Neuronal stem cell (in vitro differentiated cells): ENCODE measurements around the gene MORN5.

Experiments used
- DNase-seq: peaks from one replicate; pipeline ENCODE4 v3.0.0-alpha.2; 2013; ENCODE audit warnings: low spot score
- H2AFZ ChIP-seq: one replicate; pipeline ENCODE4 v1.6.1; 2013; ENCODE audit warnings: mild to moderate bottlenecking, low read length, inconsistent platforms
- H2AK5ac ChIP-seq: 2 replicates; pipeline ENCODE4 v1.6.1; 2013; ENCODE audit warnings: low read depth, mild to moderate bottlenecking, inconsistent platforms, low read length, moderate library complexity, mixed read lengths
- H2BK120ac ChIP-seq: 2 replicates; pipeline ENCODE4 v1.6.1; 2013; ENCODE audit warnings: low read depth, mild to moderate bottlenecking, inconsistent platforms, low read length, moderate library complexity, mixed read lengths
- H2BK12ac ChIP-seq: one replicate; pipeline ENCODE4 v1.6.1; 2013; ENCODE audit warnings: low read length, inconsistent platforms
- H2BK15ac ChIP-seq: 2 replicates; pipeline ENCODE4 v1.6.1; 2013; ENCODE audit warnings: mild to moderate bottlenecking, low read length, inconsistent platforms, mixed read lengths
- H2BK5ac ChIP-seq: one replicate; pipeline ENCODE4 v1.6.1; 2013; ENCODE audit warnings: inconsistent platforms, mild to moderate bottlenecking, low read length, moderate library complexity
- H3K14ac ChIP-seq: one replicate; pipeline ENCODE4 v1.6.1; 2013; ENCODE audit warnings: low read length, inconsistent platforms
- H3K18ac ChIP-seq: 2 replicates; pipeline ENCODE4 v1.6.1; 2013; ENCODE audit warnings: low read length, inconsistent platforms
- H3K23ac ChIP-seq: 2 replicates; pipeline ENCODE4 v1.6.1; 2013; ENCODE audit warnings: low read depth, mild to moderate bottlenecking, mixed read lengths, low read length, inconsistent platforms; ENCODE audit not compliant: poor library complexity
- H3K27ac ChIP-seq: replicated peaks from 3 replicates; pipeline ENCODE4 v1.5.1; 2013; ENCODE audit warnings: low read length, inconsistent platforms
- H3K27me3 ChIP-seq, 3 experiments: 2 replicates each; pipeline ENCODE4 v1.6.1; 2013; ENCODE audit warnings: low read length in 3 of 3, mild to moderate bottlenecking in 2 of 3, inconsistent platforms in 1 of 3, low read depth in 1 of 3, mixed read lengths in 1 of 3, moderate library complexity in 1 of 3; ENCODE audit not compliant: control insufficient read depth in 3 of 3, insufficient read depth in 3 of 3
- H3K36me3 ChIP-seq, 2 donors: replicated peaks in 1 of 2; 2 replicates each; pipeline ENCODE4 v1.6.1; 2013; ENCODE audit warnings: low read length in 2 of 2; ENCODE audit not compliant: control insufficient read depth in 2 of 2, insufficient read depth in 2 of 2
- H3K4ac ChIP-seq: 2 replicates; pipeline ENCODE4 v1.6.1; 2013; ENCODE audit warnings: inconsistent platforms, mild to moderate bottlenecking, low read length, moderate library complexity
- H3K4me1 ChIP-seq, 2 donors: 1 replicate in 1 of 2; 2 replicates in 1 of 2; pipeline ENCODE4 v1.6.1; 2013; ENCODE audit warnings: low read length in 2 of 2, low read depth in 1 of 2; ENCODE audit not compliant: control insufficient read depth in 2 of 2, insufficient read depth in 1 of 2
- H3K4me2 ChIP-seq: one replicate; pipeline ENCODE4 v1.6.1; 2013; ENCODE audit warnings: mild to moderate bottlenecking, low read length, inconsistent platforms; ENCODE audit not compliant: insufficient read depth, poor library complexity, severe bottlenecking
- H3K4me3 ChIP-seq, 2 donors: 2 replicates each; pipeline ENCODE4 v1.5.1; 2013; ENCODE audit warnings: low read length in 2 of 2, mild to moderate bottlenecking in 2 of 2, inconsistent platforms in 1 of 2, moderate library complexity in 1 of 2
- H3K79me1 ChIP-seq: one replicate; pipeline ENCODE4 v1.6.1; 2013; ENCODE audit warnings: low read depth, mild to moderate bottlenecking, inconsistent platforms, low read length, moderate library complexity
- H3K9ac ChIP-seq: one replicate; pipeline ENCODE4 v1.6.1; 2013; ENCODE audit warnings: mild to moderate bottlenecking, low read depth, low read length, inconsistent platforms; ENCODE audit not compliant: poor library complexity
- H3K9me3 ChIP-seq, 2 donors: replicated peaks in 1 of 2; 2 replicates each; pipeline versions ENCODE3 to v1.6.1; 2013; ENCODE audit warnings: low read length in 2 of 2, mild to moderate bottlenecking in 2 of 2, inconsistent platforms in 1 of 2, low read depth in 1 of 2, mixed read lengths in 1 of 2, moderate library complexity in 1 of 2; ENCODE audit not compliant: control insufficient read depth in 2 of 2, insufficient read depth in 1 of 2
- H4K8ac ChIP-seq: one replicate; pipeline ENCODE4 v1.6.1; 2013; ENCODE audit warnings: low read depth, mild to moderate bottlenecking, inconsistent platforms, low read length, moderate library complexity
- H4K91ac ChIP-seq: one replicate; pipeline ENCODE4 v1.6.1; 2013; ENCODE audit warnings: low read length, low read depth, mild to moderate bottlenecking, inconsistent platforms; ENCODE audit not compliant: poor library complexity
- WGBS, 2 donors: extraction: QIAGEN DNeasy Blood & Tissue Kit; methylation state at CpG; one replicate each; pipeline ENCODE4 v1.1.7; 2013; ENCODE audit warnings: missing lambda C conversion rate in 2 of 2, mixed read lengths in 1 of 2; ENCODE audit not compliant: insufficient read length in 2 of 2, insufficient replicate concordance in 1 of 2; ENCODE audit errors: extremely low coverage in 2 of 2; 5-methylcytosine and 5-hydroxymethylcytosine counted together

Gene MORN5

DNA sequence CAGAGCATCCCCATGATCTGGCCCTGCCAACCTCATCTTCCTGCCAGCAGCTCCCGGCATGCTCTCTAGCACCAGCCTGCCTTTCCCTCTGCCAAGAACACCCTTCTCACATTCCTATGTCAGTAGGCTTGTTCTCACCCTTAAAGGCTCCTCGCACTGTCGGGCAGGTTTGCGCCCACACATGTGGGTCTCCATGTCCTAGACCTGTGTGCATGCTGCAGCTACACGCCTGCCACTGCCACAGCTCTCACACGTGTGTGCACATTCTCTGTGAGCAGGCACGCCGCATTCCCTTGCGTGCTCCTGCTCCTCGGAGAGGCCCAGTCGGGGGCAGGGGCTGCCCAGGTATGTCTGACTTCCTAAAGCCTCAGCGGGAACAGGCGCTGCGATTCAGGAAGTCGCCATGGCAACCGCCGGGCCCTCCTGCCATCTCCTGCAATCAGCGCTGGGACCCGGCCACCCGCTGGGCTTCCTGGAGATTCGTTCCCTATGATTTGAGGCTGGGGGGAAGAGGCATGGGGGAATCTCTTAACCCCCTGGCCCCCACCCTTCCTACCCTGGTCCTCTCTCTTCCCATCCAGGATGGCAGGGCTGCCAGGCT lies 28.2 kb upstream of the MORN5 start:
- Histone ChIP-seq H2AK5ac (no peak overlapping the region), H2BK120ac (no peak overlapping the region), H3K9ac (peak overlapping the region; percentile 85), H2BK15ac (no peak overlapping the region), H3K4me3 (peak overlapping the region in 1 of 2 donors; percentile 13), H3K79me1 (no peaks in the 10 kb centered on the region), H3K4me2 (peak overlapping the region; percentile 40), H2BK12ac (no peak overlapping the region), H3K4me1 (peaks cover 18 to 22% of the 10 kb centered on the region in 2 donors), H3K23ac (peak overlapping the region; percentile 57), H3K4ac (no peak overlapping the region), H2AFZ (no peak overlapping the region), H2BK5ac (no peak overlapping the region), H3K18ac (peak overlapping the region; percentile 50), H3K27ac (no peak overlapping the region), H3K27me3 (peaks cover 0 to 75% (median 73%) of the 10 kb centered on the region in 3 experiments), H4K8ac (no peak overlapping the region), H3K36me3 (no peaks in the 10 kb centered on the region), H3K14ac (peak overlapping the region; percentile 26), H3K9me3 (no peaks in the 10 kb centered on the region), H4K91ac (no peak overlapping the region)
- WGBS, 2 donors = no CpG with 5 or more reads among the region's 21 CpGs
- DNase-seq = no peak

DNA sequence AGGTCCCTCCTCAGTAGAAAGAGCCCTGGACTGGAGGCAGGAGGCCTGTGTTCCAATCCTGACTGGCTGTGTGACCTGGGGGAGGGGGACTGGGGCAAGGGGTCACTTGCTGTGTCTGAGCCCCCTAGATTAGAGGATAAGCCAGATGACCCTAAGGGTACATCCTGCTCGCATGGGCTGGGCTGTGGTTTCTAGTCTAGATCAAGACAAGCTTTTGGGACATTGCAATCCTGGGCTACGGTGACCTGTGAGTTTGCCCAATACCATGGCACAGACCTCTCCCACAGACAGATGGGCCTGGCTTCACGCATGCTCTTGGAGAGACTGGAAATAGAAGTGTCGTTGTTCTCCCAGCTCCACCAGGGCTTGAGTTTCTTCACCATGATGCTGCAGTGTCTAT lies 27.2 kb upstream of the MORN5 start:
- H3K18ac ChIP-seq = no peak overlapping the region
- H3K9me3 ChIP-seq = no peaks in the 10 kb centered on the region
- H2AFZ ChIP-seq = no peak overlapping the region
- H3K9ac ChIP-seq = no peak overlapping the region
- no peaks in the 10 kb centered on the region for H3K79me1 ChIP-seq
- no peak overlapping the region for H2BK15ac ChIP-seq
- H2BK120ac ChIP-seq = no peak overlapping the region
- H4K91ac ChIP-seq = no peak overlapping the region
- H2BK5ac ChIP-seq = no peak overlapping the region
- no peak overlapping the region for H3K4me2 ChIP-seq
- no CpG with 5 or more reads among the region's 4 CpGs for WGBS, 2 donors
- no peak overlapping the region for H3K23ac ChIP-seq
- H3K4me1 ChIP-seq = peaks cover 18 to 21% of the 10 kb centered on the region in 2 donors
- no peak overlapping the region for H3K27ac ChIP-seq
- peaks cover 0 to 69% (median 62%) of the 10 kb centered on the region in 3 experiments for H3K27me3 ChIP-seq
- no peak overlapping the region for H3K14ac ChIP-seq
- H2BK12ac ChIP-seq = no peak overlapping the region
- H4K8ac ChIP-seq = no peak overlapping the region
- H3K4me3 ChIP-seq = no peak overlapping the region
- no peak overlapping the region for H3K4ac ChIP-seq
- H2AK5ac ChIP-seq = no peak overlapping the region
- no peak for DNase-seq
- no peaks in the 10 kb centered on the region for H3K36me3 ChIP-seq

DNA sequence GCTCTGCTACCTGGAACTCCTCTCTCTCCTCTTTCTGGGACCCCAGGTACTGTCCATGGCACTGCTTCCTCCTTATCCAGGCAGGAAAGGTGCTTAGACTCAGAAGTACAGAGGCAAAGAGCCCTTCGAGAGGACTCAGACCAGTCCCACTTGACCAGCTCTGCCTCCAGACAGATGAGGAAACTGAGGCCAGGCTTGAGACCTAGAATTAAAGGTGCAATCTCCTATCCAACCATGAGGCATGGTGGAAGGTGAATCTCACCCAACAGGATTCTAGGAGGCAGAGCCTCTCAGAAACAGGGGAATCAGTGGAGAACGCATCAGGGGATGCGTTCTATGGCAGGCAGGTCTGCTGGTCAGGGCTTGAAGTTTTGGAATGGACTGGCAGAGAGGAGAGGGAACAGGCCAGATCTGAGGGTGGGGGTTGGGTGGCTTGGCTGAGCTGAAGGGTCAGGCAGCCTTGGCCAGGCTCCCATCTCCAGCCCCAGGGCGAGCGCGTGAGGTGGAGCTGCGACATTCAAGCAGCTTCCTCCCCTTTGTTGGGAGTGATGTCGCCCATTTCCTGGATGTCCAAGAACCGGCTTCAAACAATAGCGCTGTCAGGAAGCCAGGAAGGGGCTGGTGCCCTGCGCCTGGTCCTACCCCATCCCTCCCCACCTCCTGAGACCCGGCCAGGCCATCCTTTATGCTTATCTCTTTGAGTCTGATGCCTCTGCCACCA lies 26.3 kb upstream of the MORN5 start:
- Histone ChIP-seq H3K9me3 (no peaks in the 10 kb centered on the region), H3K79me1 (no peaks in the 10 kb centered on the region), H3K9ac (peak overlapping the region; percentile 27), H3K18ac (no peak overlapping the region), H3K4ac (no peak overlapping the region), H2BK15ac (no peak overlapping the region), H3K4me3 (no peak overlapping the region), H3K23ac (peak overlapping the region; percentile 8), H3K27me3 (peaks cover 0 to 70% (median 59%) of the 10 kb centered on the region in 3 experiments), H2BK12ac (no peak overlapping the region), H3K4me1 (peaks cover 18 to 21% of the 10 kb centered on the region in 2 donors), H2BK5ac (peak overlapping the region; percentile 19), H3K27ac (no peak overlapping the region), H2BK120ac (no peak overlapping the region), H2AFZ (no peak overlapping the region), H3K14ac (no peak overlapping the region), H2AK5ac (no peak overlapping the region), H4K8ac (no peak overlapping the region), H3K4me2 (no peak overlapping the region), H4K91ac (no peak overlapping the region), H3K36me3 (no peaks in the 10 kb centered on the region)
- DNase-seq = no peak
- no CpG with 5 or more reads among the region's 12 CpGs for whole genome bisulfite sequencing, 2 donors

GRCh38 chr9:122133984-122134535 lies 25.6 kb upstream of the MORN5 start:
- peaks cover 18 to 21% of the 10 kb centered on the region in 2 donors for H3K4me1 ChIP-seq
- H2AK5ac ChIP-seq = no peak overlapping the region
- H4K91ac ChIP-seq = no peak overlapping the region
- no peaks in the 10 kb centered on the region for H3K9me3 ChIP-seq
- H2BK12ac ChIP-seq = no peak overlapping the region
- no peak overlapping the region for H3K18ac ChIP-seq
- no peak overlapping the region for H3K4me2 ChIP-seq
- H2BK5ac ChIP-seq = no peak overlapping the region
- H3K14ac ChIP-seq = no peak overlapping the region
- no peak overlapping the region for H4K8ac ChIP-seq
- no CpG with 5 or more reads among the region's 17 CpGs for WGBS, 2 donors
- DNase-seq = no peak
- H3K4me3 ChIP-seq = no peak overlapping the region
- H3K4ac ChIP-seq = no peak overlapping the region
- no peak overlapping the region for H2BK15ac ChIP-seq
- no peaks in the 10 kb centered on the region for H3K36me3 ChIP-seq
- H3K79me1 ChIP-seq = no peaks in the 10 kb centered on the region
- H2BK120ac ChIP-seq = no peak overlapping the region
- no peak overlapping the region for H2AFZ ChIP-seq
- no peak overlapping the region for H3K23ac ChIP-seq
- peaks cover 0 to 66% (median 52%) of the 10 kb centered on the region in 3 experiments for H3K27me3 ChIP-seq
- H3K27ac ChIP-seq = no peak overlapping the region
- H3K9ac ChIP-seq = no peak overlapping the region
